Mammary epithelial cell (primary cell): ENCODE measurements around the gene TMEM205.

ENCODE experiments used
- EZH2 ChIP-seq: IDR thresholded peaks from 2 replicates; pipeline ENCODE4 v1.6.1; 2012; ENCODE audit warnings: low read length, inconsistent platforms, borderline replicate concordance
- TF ChIP-seq, protein P1 (sequence below), 2 donors: IDR thresholded peaks in 1 of 2; conservative IDR thresholded peaks in 1 of 2; 2 replicates each; pipeline ENCODE4 v1.5.1; 2011 to 2012; ENCODE audit warnings: inconsistent platforms in 2 of 2, low read length in 2 of 2, mild to moderate bottlenecking in 2 of 2, control low read depth in 1 of 2, low read depth in 1 of 2; ENCODE audit not compliant: insufficient read depth in 1 of 2; ENCODE audit errors: extremely low read depth in 1 of 2

DNA sequence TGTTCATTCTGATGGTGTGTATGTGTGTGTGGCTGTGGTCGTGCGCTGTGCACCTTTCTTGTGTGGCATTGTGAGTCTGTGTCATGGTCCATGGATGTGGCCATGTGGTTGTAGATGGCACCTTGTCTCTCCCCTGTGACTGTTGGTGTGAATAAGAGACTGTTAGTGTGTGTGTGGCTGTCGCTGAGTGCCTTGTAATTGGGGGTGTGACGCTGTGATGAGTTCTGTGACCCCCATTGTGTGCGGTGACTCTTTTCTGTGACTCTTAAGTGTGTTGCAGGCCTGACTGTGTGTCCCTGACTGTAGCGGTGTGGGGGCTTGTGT is 10.0 kb upstream of the TMEM205 start:
- TF ChIP-seq, protein P1, sequence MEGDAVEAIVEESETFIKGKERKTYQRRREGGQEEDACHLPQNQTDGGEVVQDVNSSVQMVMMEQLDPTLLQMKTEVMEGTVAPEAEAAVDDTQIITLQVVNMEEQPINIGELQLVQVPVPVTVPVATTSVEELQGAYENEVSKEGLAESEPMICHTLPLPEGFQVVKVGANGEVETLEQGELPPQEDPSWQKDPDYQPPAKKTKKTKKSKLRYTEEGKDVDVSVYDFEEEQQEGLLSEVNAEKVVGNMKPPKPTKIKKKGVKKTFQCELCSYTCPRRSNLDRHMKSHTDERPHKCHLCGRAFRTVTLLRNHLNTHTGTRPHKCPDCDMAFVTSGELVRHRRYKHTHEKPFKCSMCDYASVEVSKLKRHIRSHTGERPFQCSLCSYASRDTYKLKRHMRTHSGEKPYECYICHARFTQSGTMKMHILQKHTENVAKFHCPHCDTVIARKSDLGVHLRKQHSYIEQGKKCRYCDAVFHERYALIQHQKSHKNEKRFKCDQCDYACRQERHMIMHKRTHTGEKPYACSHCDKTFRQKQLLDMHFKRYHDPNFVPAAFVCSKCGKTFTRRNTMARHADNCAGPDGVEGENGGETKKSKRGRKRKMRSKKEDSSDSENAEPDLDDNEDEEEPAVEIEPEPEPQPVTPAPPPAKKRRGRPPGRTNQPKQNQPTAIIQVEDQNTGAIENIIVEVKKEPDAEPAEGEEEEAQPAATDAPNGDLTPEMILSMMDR (conservative IDR thresholded peaks at IDR 0.05 in 1 of 2, IDR thresholded peaks at IDR 0.05 in 1 of 2; ENCODE audit: extremely low read depth in 1 of 2, insufficient read depth in 1 of 2, low read depth in 1 of 2, low read length in 2 of 2) = no peak
- TF ChIP-seq EZH2 = no peak
